ENCODE data around the gene CELF5. TPM values are rescaled to one million over a fixed set of nuclear protein-coding genes. Genes with fewer than 3 reads are reported as not detected.

The CELF5 gene
- total and polyA plus RNA-seq, 9 of the 15 experiments (the other 6 are each of a cell fraction or from before 2014, with no cell fraction given): 0.01 to 0.56 (median 0.22) TPM

DNA sequence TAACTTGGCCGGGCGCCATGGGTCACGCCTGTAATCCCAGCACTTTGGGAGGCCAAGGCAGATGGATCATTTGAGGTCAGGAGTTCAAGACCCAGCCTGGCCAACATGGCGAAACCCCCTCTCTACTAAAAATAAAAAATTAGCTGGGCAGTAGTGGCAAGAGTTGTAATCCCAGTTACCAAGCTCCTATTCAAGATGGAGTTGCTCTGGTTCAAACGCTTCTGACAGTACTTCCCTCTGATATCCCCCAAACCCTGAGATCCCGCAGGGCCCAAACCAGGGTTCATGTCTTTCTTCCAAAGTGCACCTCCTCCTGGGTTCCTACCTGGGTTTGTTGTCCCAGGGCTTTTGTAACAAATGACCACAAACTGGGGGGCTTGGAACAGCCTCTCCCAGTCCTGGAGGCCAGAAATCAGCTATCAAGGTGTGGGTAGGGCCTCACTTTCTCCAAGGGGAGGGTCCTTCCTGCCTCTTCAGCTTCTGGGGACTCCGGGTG, 13.7 kb downstream of the CELF5 start:
- Histone ChIP-seq H3K27ac (ENCODE audit: extremely low read depth, low read depth, low read length) (no peak overlapping the region), H3K4me1 (replicated peaks in 1 of 2; ENCODE audit: control insufficient read depth in 2 of 2, insufficient read depth in 2 of 2, low read length in 2 of 2) (peaks cover 0 to 3% of the 10 kb centered on the region in 2 experiments; a peak in 1 of 5 replicates), H2AFZ (ENCODE audit: low read depth, low read length) (no peak overlapping the region), H3K27me3 (ENCODE audit: control insufficient read depth in 2 of 2, insufficient read depth in 2 of 2, low read length in 2 of 2) (peaks cover 0 to 15% of the 10 kb centered on the region in 2 experiments; a peak in 2 of 5 replicates), H3K9me3 (replicated peaks; ENCODE audit: control insufficient read depth, insufficient read depth, low read depth, low read length) (no peaks in the 10 kb centered on the region), H3K4me2 (ENCODE audit: insufficient read depth, low read length) (no peak overlapping the region), H3K4me3 (no peak overlapping the region), H3K9me1 (ENCODE audit: control insufficient read depth, insufficient read depth, low read length) (no peaks in the 10 kb centered on the region), H3K36me3 (ENCODE audit: control insufficient read depth, insufficient read depth, low read length) (no peaks in the 10 kb centered on the region), H3K79me2 (ENCODE audit: control insufficient read depth, insufficient read depth, low read length) (no peaks in the 10 kb centered on the region), H3K9ac (ENCODE audit: insufficient read depth in 1 of 2, low read depth in 2 of 2, low read length in 2 of 2) (no peak overlapping the region), H4K20me1 (replicated peaks; ENCODE audit: control insufficient read depth, insufficient read depth, low read length) (0 out of 2 replicates have a peak, but pooled peaks cover 2% of the 10 kb centered on the region)
- WGBS (ENCODE audit: insufficient coverage, low coverage, missing lambda C conversion rate): 38% methylated on average over 7 of the region's 7 CpGs
- DNase-seq (ENCODE audit: extremely low read depth in 1 of 4, low spot score in 3 of 4) (no peak), FAIRE-seq (no peak), ATAC-seq (no peak)
- ChIA-PET CTCF (ENCODE audit: low intra/inter-chr PET ratio) (no interaction called here), POLR2A (interaction anchor here (0.6 to 1.1 kb wide), 2 partner anchors 146 to 288 kb away, joined by 3 read pairs; no protein-coding TSS in a partner anchor)
- intact Hi-C loops (cut with micrococcal nuclease) (no loop called here), in situ Hi-C loops (cut with MboI) (no loop called here)
- no TSS peak for BruUV-seq (replicated peaks)
- TF ChIP-seq, protein P1, sequence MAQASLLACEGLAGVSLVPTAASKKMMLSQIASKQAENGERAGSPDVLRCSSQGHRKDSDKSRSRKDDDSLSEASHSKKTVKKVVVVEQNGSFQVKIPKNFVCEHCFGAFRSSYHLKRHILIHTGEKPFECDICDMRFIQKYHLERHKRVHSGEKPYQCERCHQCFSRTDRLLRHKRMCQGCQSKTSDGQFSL (CRISPR knock-in tag; IDR thresholded peaks at IDR 0.05): no peak
- TF ChIP-seq, protein P1 (tag; IDR thresholded peaks at IDR 0.05): 0 out of 4 replicates have a peak, but pooled peaks of 1 of the 2 experiments have one; percentile 50
- TF ChIP-seq, protein P2, sequence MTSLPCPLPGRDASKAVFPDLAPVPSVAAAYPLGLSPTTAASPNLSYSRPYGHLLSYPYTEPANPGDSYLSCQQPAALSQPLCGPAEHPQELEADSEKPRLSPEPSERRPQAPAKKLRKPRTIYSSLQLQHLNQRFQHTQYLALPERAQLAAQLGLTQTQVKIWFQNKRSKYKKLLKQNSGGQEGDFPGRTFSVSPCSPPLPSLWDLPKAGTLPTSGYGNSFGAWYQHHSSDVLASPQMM (CRISPR knock-in tag; IDR thresholded peaks at IDR 0.05): no peak
- no peak for TF ChIP-seq NR4A1 (CRISPR knock-in tag; IDR thresholded peaks at IDR 0.05)
- TF ChIP-seq NR4A1 (tag; IDR thresholded peaks at IDR 0.05): peak; percentile 62; the same call in 1 of the 2 replicates
- 0 out of 2 replicates have a peak, but pooled peaks have one; percentile 56 for TF ChIP-seq MECOM (CRISPR knock-in tag; IDR thresholded peaks at IDR 0.05)
- no peak for TF ChIP-seq EP300 (IDR thresholded peaks at IDR 0.05; ENCODE audit: low read length)
- TF ChIP-seq ZNF146 (CRISPR knock-in tag; IDR thresholded peaks at IDR 0.05; ENCODE audit: unreplicated experiment): no peak
- TF ChIP-seq PTTG1 (tag; IDR thresholded peaks at IDR 0.05; ENCODE audit: low read depth): 0 out of 2 replicates have a peak, but pooled peaks have one; percentile 38
- TF ChIP-seq HDAC8 (tag; IDR thresholded peaks at IDR 0.05): peak; percentile 54; the same call in 1 of the 2 replicates
- TF ChIP-seq CBFA2T3 (IDR thresholded peaks at IDR 0.05): no peak
- TF ChIP-seq ZFP36 (IDR thresholded peaks at IDR 0.05; ENCODE audit: low read depth, low read length, partially characterized antibody): peak; percentile 43
- TF ChIP-seq, protein P3, sequence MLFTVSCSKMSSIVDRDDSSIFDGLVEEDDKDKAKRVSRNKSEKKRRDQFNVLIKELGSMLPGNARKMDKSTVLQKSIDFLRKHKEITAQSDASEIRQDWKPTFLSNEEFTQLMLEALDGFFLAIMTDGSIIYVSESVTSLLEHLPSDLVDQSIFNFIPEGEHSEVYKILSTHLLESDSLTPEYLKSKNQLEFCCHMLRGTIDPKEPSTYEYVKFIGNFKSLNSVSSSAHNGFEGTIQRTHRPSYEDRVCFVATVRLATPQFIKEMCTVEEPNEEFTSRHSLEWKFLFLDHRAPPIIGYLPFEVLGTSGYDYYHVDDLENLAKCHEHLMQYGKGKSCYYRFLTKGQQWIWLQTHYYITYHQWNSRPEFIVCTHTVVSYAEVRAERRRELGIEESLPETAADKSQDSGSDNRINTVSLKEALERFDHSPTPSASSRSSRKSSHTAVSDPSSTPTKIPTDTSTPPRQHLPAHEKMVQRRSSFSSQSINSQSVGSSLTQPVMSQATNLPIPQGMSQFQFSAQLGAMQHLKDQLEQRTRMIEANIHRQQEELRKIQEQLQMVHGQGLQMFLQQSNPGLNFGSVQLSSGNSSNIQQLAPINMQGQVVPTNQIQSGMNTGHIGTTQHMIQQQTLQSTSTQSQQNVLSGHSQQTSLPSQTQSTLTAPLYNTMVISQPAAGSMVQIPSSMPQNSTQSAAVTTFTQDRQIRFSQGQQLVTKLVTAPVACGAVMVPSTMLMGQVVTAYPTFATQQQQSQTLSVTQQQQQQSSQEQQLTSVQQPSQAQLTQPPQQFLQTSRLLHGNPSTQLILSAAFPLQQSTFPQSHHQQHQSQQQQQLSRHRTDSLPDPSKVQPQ (CRISPR knock-in tag; IDR thresholded peaks at IDR 0.05; ENCODE audit: borderline replicate concordance): no peak
- no peak for TF ChIP-seq POLR2AphosphoS2 (IDR thresholded peaks at IDR 0.05; ENCODE audit: low read length)
- TF ChIP-seq ZNF224 (CRISPR knock-in tag; IDR thresholded peaks at IDR 0.05): no peak
- TF ChIP-seq, protein P4, sequence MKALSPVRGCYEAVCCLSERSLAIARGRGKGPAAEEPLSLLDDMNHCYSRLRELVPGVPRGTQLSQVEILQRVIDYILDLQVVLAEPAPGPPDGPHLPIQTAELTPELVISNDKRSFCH (CRISPR knock-in tag; IDR thresholded peaks at IDR 0.05): no peak
- TF ChIP-seq, protein P4 (tag; IDR thresholded peaks at IDR 0.05): peak; percentile 56; the same call in 1 of the 2 replicates
- TF ChIP-seq HDAC1 (IDR thresholded peaks at IDR 0.05): no peak
- no peak for TF ChIP-seq ZNF134 (CRISPR knock-in tag; conservative IDR thresholded peaks at IDR 0.05)
- no peak for TF ChIP-seq MIER1 (IDR thresholded peaks at IDR 0.05; ENCODE audit: low read depth)

Data from K562 (cell line).